Measurements from ENCODE around the gene CITED1. TPM values are rescaled to one million over a fixed set of nuclear protein-coding genes. Genes with fewer than 3 reads are reported as not detected.
A peak's percentile ranks its signal among the peaks of the same experiment; 100 is the strongest.

CITED1 gene
- total RNA-seq, 1 experiment from 2014 or later = 2.8 TPM

- POLR2A ChIA-PET = interaction anchor here (0.8 to 1.8 kb wide), 8 partner anchors 9 to 264 kb away, joined by 3 to 18 read pairs (median 4); partner anchors contain the start of gene ERCC6L
- intact Hi-C loops (cut with micrococcal nuclease) = no loop called here
- H3K4me1 ChIP-seq (ENCODE audit: control insufficient read depth in 1 of 2, insufficient read depth in 2 of 2, low read length in 2 of 2) = peaks cover 0 to 55% of the 10 kb centered on the region in 2 experiments; a peak in 3 of 4 replicates
- peaks cover 18% of the 10 kb centered on the region; the same call in 1 of the 2 replicates for H4K20me1 ChIP-seq (ENCODE audit: insufficient read depth)
- H3K27me3 ChIP-seq (ENCODE audit: insufficient read depth, low read length) = no peaks in the 10 kb centered on the region
- BruUV-seq (replicated peaks) = TSS peak; percentile 54
- H2AFZ ChIP-seq (ENCODE audit: low read depth, low read length, poor library complexity, severe bottlenecking) = no peak overlapping the region
- TF ChIP-seq SP1 (IDR thresholded peaks at IDR 0.05; ENCODE audit: low read depth) = no peak
- RAD21 ChIA-PET (ENCODE audit: low non-redundant PET in 1 of 2, low total read pairs in 2 of 2, uncharacterized antibody in 2 of 2, unreplicated experiment in 2 of 2) = no interaction called here
- H3K79me2 ChIP-seq (ENCODE audit: insufficient read depth, low read length) = peaks cover 54% of the 10 kb centered on the region
- peak overlapping the region; percentile 82 for H3K9ac ChIP-seq (ENCODE audit: low read length)
- DNase-seq (ENCODE audit: low read depth, low spot score) (no peak), ATAC-seq (no peak)
- H3K4me3 ChIP-seq (replicated peaks in 1 of 2; ENCODE audit: low read depth in 1 of 2, low read length in 2 of 2) = peak overlapping the region; percentile 78 to 80
- no peaks in the 10 kb centered on the region for H3K9me2 ChIP-seq (ENCODE audit: insufficient read depth)
- no peaks in the 10 kb centered on the region for H3K9me3 ChIP-seq (ENCODE audit: control insufficient read depth in 1 of 2, insufficient read depth in 1 of 2, low read depth in 1 of 2, low read length in 2 of 2)
- CTCF ChIA-PET = interaction anchor here (0.8 to 1.3 kb wide), 4 partner anchors 9 to 38 kb away, joined by 3 to 6 read pairs (median 3); partner anchors contain the start of gene ERCC6L
- H3K36me3 ChIP-seq (ENCODE audit: control insufficient read depth in 1 of 2, insufficient read depth in 2 of 2, low read length in 2 of 2) = peaks cover 17 to 49% of the 10 kb centered on the region in 2 experiments
- H3K27ac ChIP-seq (ENCODE audit: low read depth, low read length) = peak overlapping the region; percentile 87
- H3K4me2 ChIP-seq (ENCODE audit: low read length) = peak overlapping the region; percentile 75
Observed at GRCh38 chrX:72276478-72276953, 29.2 kb downstream of the CITED1 start.

GRCh38 chrX:72274526-72274925 is 31.2 kb downstream of the CITED1 start:
- no peak for DNase-seq (ENCODE audit: low read depth, low spot score)
- Histone ChIP-seq H3K27me3 (ENCODE audit: insufficient read depth, low read length) (no peaks in the 10 kb centered on the region), H3K9me2 (ENCODE audit: insufficient read depth) (no peaks in the 10 kb centered on the region), H3K4me2 (ENCODE audit: low read length) (peak overlapping the region; percentile 32), H3K79me2 (ENCODE audit: insufficient read depth, low read length) (peaks cover 55% of the 10 kb centered on the region), H3K4me1 (ENCODE audit: control insufficient read depth in 1 of 2, insufficient read depth in 2 of 2, low read length in 2 of 2) (peaks cover 0 to 62% of the 10 kb centered on the region in 2 experiments; a peak in 3 of 4 replicates), H3K9ac (ENCODE audit: low read length) (no peak overlapping the region), H3K27ac (ENCODE audit: low read depth, low read length) (0 out of 2 replicates have a peak overlapping the region, but pooled peaks have one; percentile 0), H3K36me3 (ENCODE audit: control insufficient read depth in 1 of 2, insufficient read depth in 2 of 2, low read length in 2 of 2) (peaks cover 21 to 50% of the 10 kb centered on the region in 2 experiments), H3K9me3 (ENCODE audit: control insufficient read depth in 1 of 2, insufficient read depth in 1 of 2, low read depth in 1 of 2, low read length in 2 of 2) (no peaks in the 10 kb centered on the region), H3K4me3 (replicated peaks in 1 of 2; ENCODE audit: low read depth in 1 of 2, low read length in 2 of 2) (no peak overlapping the region), H4K20me1 (ENCODE audit: insufficient read depth) (peaks cover 18% of the 10 kb centered on the region; the same call in 1 of the 2 replicates), H2AFZ (ENCODE audit: low read depth, low read length, poor library complexity, severe bottlenecking) (no peak overlapping the region)
- ATAC-seq = no peak
- ChIA-PET RAD21 (ENCODE audit: low non-redundant PET in 1 of 2, low total read pairs in 2 of 2, uncharacterized antibody in 2 of 2, unreplicated experiment in 2 of 2) (no interaction called here), CTCF (no interaction called here), POLR2A (no interaction called here)
- no TSS peak for BruUV-seq (replicated peaks)
- TF ChIP-seq REST (IDR thresholded peaks at IDR 0.05; ENCODE audit: low read depth) (no peak), JUND (IDR thresholded peaks at IDR 0.05) (no peak), YY1 (IDR thresholded peaks at IDR 0.05; ENCODE audit: extremely low read depth, insufficient replicate concordance, low read depth, low read length) (no peak), SIN3A (IDR thresholded peaks at IDR 0.05; ENCODE audit: low read depth) (no peak), MAX (IDR thresholded peaks at IDR 0.05) (no peak), CBX3 (IDR thresholded peaks at IDR 0.05; ENCODE audit: low read depth) (no peak)
- intact Hi-C loops (cut with micrococcal nuclease) = no loop called here
